ENCODE measurements around the gene FBXL15. TPM values are rescaled to one million over a fixed set of nuclear protein-coding genes. Genes with fewer than 3 reads are reported as not detected.
A peak's percentile ranks its signal among the peaks of the same experiment; 100 is the strongest.

The FBXL15 gene
- polyA plus RNA-seq, 4 donors = 24.8 to 47.0 (median 34.6) TPM

GRCh38 chr10:102457591-102458150 is 37.0 kb downstream of the FBXL15 start:
- no peak for DNase-seq
- Histone ChIP-seq H3K36me3 (ENCODE audit: control insufficient read depth in 3 of 3, insufficient read depth in 2 of 3, low read depth in 1 of 3, low read length in 3 of 3) (peaks cover 0 to 19% (median 0%) of the 10 kb centered on the region in 3 donors), H3K4me1 (ENCODE audit: control insufficient read depth in 3 of 3, insufficient read depth in 2 of 3, low read depth in 1 of 3, low read length in 2 of 3) (peaks cover 3 to 71% (median 7%) of the 10 kb centered on the region in 3 donors), H3K4me3 (ENCODE audit: low read depth in 1 of 3, low read length in 3 of 3) (no peak overlapping the region), H3K9me3 (ENCODE audit: control insufficient read depth in 2 of 2, insufficient read depth in 1 of 2, low read depth in 1 of 2, low read length in 1 of 2) (no peaks in the 10 kb centered on the region), H3K27ac (ENCODE audit: low read depth in 1 of 3, low read length in 2 of 3) (no peak overlapping the region), H3K27me3 (ENCODE audit: control insufficient read depth in 3 of 3, insufficient read depth in 3 of 3, low read length in 3 of 3) (no peaks in the 10 kb centered on the region)
- FAIRE-seq = no peak
- 86 to 89% (median 87%) methylated on average over 9 of the region's 9 CpGs for WGBS, 3 donors

- no peaks in the 10 kb centered on the region for H3K9me3 ChIP-seq (ENCODE audit: control insufficient read depth in 2 of 2, insufficient read depth in 1 of 2, low read depth in 1 of 2, low read length in 1 of 2)
- H3K4me1 ChIP-seq (ENCODE audit: control insufficient read depth in 3 of 3, insufficient read depth in 2 of 3, low read depth in 1 of 3, low read length in 2 of 3) = peaks cover 3 to 71% (median 7%) of the 10 kb centered on the region in 3 donors
- H3K27ac ChIP-seq (ENCODE audit: low read depth in 1 of 3, low read length in 2 of 3) = peak overlapping the region in 1 of 3 donors; percentile 77
- H3K36me3 ChIP-seq (ENCODE audit: control insufficient read depth in 3 of 3, insufficient read depth in 2 of 3, low read depth in 1 of 3, low read length in 3 of 3) = peaks cover 0 to 9% (median 0%) of the 10 kb centered on the region in 3 donors
- FAIRE-seq = no peak
- 57 to 70% (median 66%) methylated on average over 4 of the region's 4 CpGs for WGBS, 3 donors
- no peak overlapping the region for H3K4me3 ChIP-seq (ENCODE audit: low read depth in 1 of 3, low read length in 3 of 3)
- DNase-seq = peak in 1 of 2 donors; percentile 75
- no peaks in the 10 kb centered on the region for H3K27me3 ChIP-seq (ENCODE audit: control insufficient read depth in 3 of 3, insufficient read depth in 3 of 3, low read length in 3 of 3)
Observed at GRCh38 chr10:102458656-102459055, 38.0 kb downstream of the FBXL15 start.

- H3K4me3 ChIP-seq (ENCODE audit: low read depth in 1 of 3, low read length in 3 of 3) = peak overlapping the region in 2 of 3 donors; percentile 46 to 47
- peak overlapping the region in 1 of 3 donors; percentile 27 for H3K27ac ChIP-seq (ENCODE audit: low read depth in 1 of 3, low read length in 2 of 3)
- H3K27me3 ChIP-seq (ENCODE audit: control insufficient read depth in 3 of 3, insufficient read depth in 3 of 3, low read length in 3 of 3) = no peaks in the 10 kb centered on the region
- peaks cover 3 to 56% (median 7%) of the 10 kb centered on the region in 3 donors for H3K4me1 ChIP-seq (ENCODE audit: control insufficient read depth in 3 of 3, insufficient read depth in 2 of 3, low read depth in 1 of 3, low read length in 2 of 3)
- FAIRE-seq (no peak), DNase-seq (no peak)
- peaks cover 0 to 4% (median 0%) of the 10 kb centered on the region in 3 donors for H3K36me3 ChIP-seq (ENCODE audit: control insufficient read depth in 3 of 3, insufficient read depth in 2 of 3, low read depth in 1 of 3, low read length in 3 of 3)
- no peaks in the 10 kb centered on the region for H3K9me3 ChIP-seq (ENCODE audit: control insufficient read depth in 2 of 2, insufficient read depth in 1 of 2, low read depth in 1 of 2, low read length in 1 of 2)
- 12 to 26% (median 16%) methylated on average over 8 of the region's 8 CpGs for WGBS, 3 donors
Observed at GRCh38 chr10:102460836-102461186, 40.2 kb downstream of the FBXL15 start.

GRCh38 chr10:102461187-102462054 is 40.8 kb downstream of the FBXL15 start:
- peaks cover 3 to 51% (median 7%) of the 10 kb centered on the region in 3 donors for H3K4me1 ChIP-seq (ENCODE audit: control insufficient read depth in 3 of 3, insufficient read depth in 2 of 3, low read depth in 1 of 3, low read length in 2 of 3)
- WGBS, 3 donors = 1 to 4% (median 1%) methylated on average over 52 to 54 of the region's 54 CpGs
- no peaks in the 10 kb centered on the region for H3K9me3 ChIP-seq (ENCODE audit: control insufficient read depth in 2 of 2, insufficient read depth in 1 of 2, low read depth in 1 of 2, low read length in 1 of 2)
- no peaks in the 10 kb centered on the region for H3K27me3 ChIP-seq (ENCODE audit: control insufficient read depth in 3 of 3, insufficient read depth in 3 of 3, low read length in 3 of 3)
- FAIRE-seq = no peak
- peak overlapping the region in 1 of 3 donors; percentile 27 for H3K27ac ChIP-seq (ENCODE audit: low read depth in 1 of 3, low read length in 2 of 3)
- peaks cover 0 to 2% (median 0%) of the 10 kb centered on the region in 3 donors for H3K36me3 ChIP-seq (ENCODE audit: control insufficient read depth in 3 of 3, insufficient read depth in 2 of 3, low read depth in 1 of 3, low read length in 3 of 3)
- DNase-seq = peak; percentile 94 to 96
- H3K4me3 ChIP-seq (ENCODE audit: low read depth in 1 of 3, low read length in 3 of 3) = peak overlapping the region; percentile 24 to 47 (median 46)

- no peak for FAIRE-seq
- peak overlapping the region in 1 of 3 donors; percentile 27 for H3K4me3 ChIP-seq (ENCODE audit: low read depth in 1 of 3, low read length in 3 of 3)
- peak overlapping the region in 2 of 3 donors; percentile 23 to 34 for H3K27ac ChIP-seq (ENCODE audit: low read depth in 1 of 3, low read length in 2 of 3)
- H3K4me1 ChIP-seq (ENCODE audit: control insufficient read depth in 3 of 3, insufficient read depth in 2 of 3, low read depth in 1 of 3, low read length in 2 of 3) = peaks cover 3 to 40% (median 7%) of the 10 kb centered on the region in 3 donors
- peak in 1 of 2 donors; percentile 43 for DNase-seq
- no peaks in the 10 kb centered on the region for H3K36me3 ChIP-seq (ENCODE audit: control insufficient read depth in 3 of 3, insufficient read depth in 2 of 3, low read depth in 1 of 3, low read length in 3 of 3)
- H3K27me3 ChIP-seq (ENCODE audit: control insufficient read depth in 3 of 3, insufficient read depth in 3 of 3, low read length in 3 of 3) = no peaks in the 10 kb centered on the region
- 52 to 69% (median 68%) methylated on average over 6 of the region's 6 CpGs for WGBS, 3 donors
- H3K9me3 ChIP-seq (ENCODE audit: control insufficient read depth in 2 of 2, insufficient read depth in 1 of 2, low read depth in 1 of 2, low read length in 1 of 2) = no peaks in the 10 kb centered on the region
Observed at GRCh38 chr10:102462512-102463054, 41.9 kb downstream of the FBXL15 start.

- Histone ChIP-seq H3K27ac (ENCODE audit: low read depth in 1 of 3, low read length in 2 of 3) (no peak overlapping the region), H3K9me3 (ENCODE audit: control insufficient read depth in 2 of 2, insufficient read depth in 1 of 2, low read depth in 1 of 2, low read length in 1 of 2) (no peaks in the 10 kb centered on the region), H3K27me3 (ENCODE audit: control insufficient read depth in 3 of 3, insufficient read depth in 3 of 3, low read length in 3 of 3) (no peaks in the 10 kb centered on the region), H3K4me3 (ENCODE audit: low read depth in 1 of 3, low read length in 3 of 3) (no peak overlapping the region), H3K36me3 (ENCODE audit: control insufficient read depth in 3 of 3, insufficient read depth in 2 of 3, low read depth in 1 of 3, low read length in 3 of 3) (peaks cover 0 to 1% (median 0%) of the 10 kb centered on the region in 3 donors), H3K4me1 (ENCODE audit: control insufficient read depth in 3 of 3, insufficient read depth in 2 of 3, low read depth in 1 of 3, low read length in 2 of 3) (peaks cover 3 to 29% (median 7%) of the 10 kb centered on the region in 3 donors)
- DNase-seq (no peak), FAIRE-seq (no peak)
- WGBS, 3 donors = 57 to 75% (median 59%) methylated on average over 10 of the region's 10 CpGs
Observed at GRCh38 chr10:102463983-102464382, 43.3 kb downstream of the FBXL15 start.

GRCh38 chr10:102465466-102465865 is 44.8 kb downstream of the FBXL15 start:
- no peaks in the 10 kb centered on the region for H3K27me3 ChIP-seq (ENCODE audit: control insufficient read depth in 3 of 3, insufficient read depth in 3 of 3, low read length in 3 of 3)
- peaks cover 3 to 25% (median 7%) of the 10 kb centered on the region in 3 donors for H3K4me1 ChIP-seq (ENCODE audit: control insufficient read depth in 3 of 3, insufficient read depth in 2 of 3, low read depth in 1 of 3, low read length in 2 of 3)
- H3K36me3 ChIP-seq (ENCODE audit: control insufficient read depth in 3 of 3, insufficient read depth in 2 of 3, low read depth in 1 of 3, low read length in 3 of 3) = peaks cover 0 to 11% (median 0%) of the 10 kb centered on the region in 3 donors
- no peak overlapping the region for H3K4me3 ChIP-seq (ENCODE audit: low read depth in 1 of 3, low read length in 3 of 3)
- H3K9me3 ChIP-seq (ENCODE audit: control insufficient read depth in 2 of 2, insufficient read depth in 1 of 2, low read depth in 1 of 2, low read length in 1 of 2) = no peaks in the 10 kb centered on the region
- 62 to 69% (median 68%) methylated on average over 3 of the region's 3 CpGs for WGBS, 3 donors
- FAIRE-seq = no peak
- DNase-seq = no peak
- no peak overlapping the region for H3K27ac ChIP-seq (ENCODE audit: low read depth in 1 of 3, low read length in 2 of 3)

GRCh38 chr10:102467318-102467717 is 46.7 kb downstream of the FBXL15 start:
- FAIRE-seq = no peak

More at GRCh38 chr10:102467318-102467717, 46.7 kb downstream of the FBXL15 start:
- H3K9me3 ChIP-seq (ENCODE audit: control insufficient read depth in 2 of 2, insufficient read depth in 1 of 2, low read depth in 1 of 2, low read length in 1 of 2) = no peaks in the 10 kb centered on the region
- H3K4me3 ChIP-seq (ENCODE audit: low read depth in 1 of 3, low read length in 3 of 3) = no peak overlapping the region
- no peak for DNase-seq
- peaks cover 0 to 14% (median 0%) of the 10 kb centered on the region in 3 donors for H3K36me3 ChIP-seq (ENCODE audit: control insufficient read depth in 3 of 3, insufficient read depth in 2 of 3, low read depth in 1 of 3, low read length in 3 of 3)
- no peak overlapping the region for H3K27ac ChIP-seq (ENCODE audit: low read depth in 1 of 3, low read length in 2 of 3)
- peaks cover 0 to 15% (median 3%) of the 10 kb centered on the region in 3 donors for H3K4me1 ChIP-seq (ENCODE audit: control insufficient read depth in 3 of 3, insufficient read depth in 2 of 3, low read depth in 1 of 3, low read length in 2 of 3)
- no peaks in the 10 kb centered on the region for H3K27me3 ChIP-seq (ENCODE audit: control insufficient read depth in 3 of 3, insufficient read depth in 3 of 3, low read length in 3 of 3)
- 66 to 89% (median 80%) methylated on average over 6 of the region's 6 CpGs for WGBS, 3 donors

All from small intestine (tissue), 7 donors.